ENCODE results near the gene PPP4R2. TPM values are rescaled to one million over a fixed set of nuclear protein-coding genes. Genes with fewer than 3 reads are reported as not detected.

The PPP4R2 gene
- total RNA-seq, 1 experiment from 2014 or later, result 63.2 TPM

DNA sequence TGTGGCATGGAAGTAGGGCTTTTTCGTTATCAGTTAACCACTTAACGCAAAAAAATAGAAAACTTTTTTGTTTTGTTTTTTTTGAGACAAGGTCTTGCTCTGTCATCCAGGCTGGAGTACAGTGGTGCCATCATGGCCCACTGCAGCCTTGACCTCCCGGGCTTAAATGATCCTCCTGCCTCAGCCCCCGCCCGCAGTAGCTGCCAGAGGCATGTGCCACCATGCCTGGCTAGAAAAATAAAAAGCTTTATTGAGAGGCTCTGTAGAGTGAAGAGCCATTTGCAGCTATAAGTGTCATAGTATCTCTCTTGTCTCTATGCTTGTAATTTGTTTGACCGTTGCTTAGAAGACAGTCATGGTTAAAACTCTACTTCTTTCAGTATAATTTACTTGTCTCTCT, 13.5 kb downstream of the PPP4R2 start:
- POLR2A ChIA-PET (ENCODE audit: unreplicated experiment), result no interaction called here
- BruUV-seq (replicated peaks), result no TSS peak
- CTCF ChIA-PET, result no interaction called here

DNA sequence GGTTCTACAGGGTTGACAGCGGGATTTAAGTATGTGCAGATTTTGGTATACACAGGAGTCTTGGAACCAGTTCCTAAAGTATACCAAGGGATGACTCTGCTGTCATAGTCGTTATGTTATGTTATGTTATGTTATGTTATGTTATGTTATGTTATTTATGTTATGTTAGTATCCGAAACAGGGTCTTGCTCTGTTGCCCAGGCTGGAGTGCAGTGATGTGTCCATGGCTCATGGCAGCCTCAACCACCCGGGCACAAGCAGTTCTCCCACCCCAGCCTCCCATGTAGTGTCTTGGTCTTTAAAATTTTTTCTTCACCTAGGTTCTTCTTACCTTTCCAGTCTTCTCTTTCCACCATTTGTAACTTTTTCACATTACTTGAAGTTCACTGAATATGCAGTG, 21.7 kb downstream of the PPP4R2 start:
- no peaks in the 10 kb centered on the region for H3K36me3 ChIP-seq (ENCODE audit: low read depth)
- H3K9me2 ChIP-seq (ENCODE audit: insufficient read depth), result no peaks in the 10 kb centered on the region
- peaks cover 86% of the 10 kb centered on the region for H4K20me1 ChIP-seq (ENCODE audit: insufficient read depth)
- ChIA-PET POLR2A (ENCODE audit: unreplicated experiment) (no interaction called here), CTCF (no interaction called here)
- H3K4me2 ChIP-seq, result no peak overlapping the region
- H2AFZ ChIP-seq, result no peak overlapping the region
- TF ChIP-seq, protein P1, sequence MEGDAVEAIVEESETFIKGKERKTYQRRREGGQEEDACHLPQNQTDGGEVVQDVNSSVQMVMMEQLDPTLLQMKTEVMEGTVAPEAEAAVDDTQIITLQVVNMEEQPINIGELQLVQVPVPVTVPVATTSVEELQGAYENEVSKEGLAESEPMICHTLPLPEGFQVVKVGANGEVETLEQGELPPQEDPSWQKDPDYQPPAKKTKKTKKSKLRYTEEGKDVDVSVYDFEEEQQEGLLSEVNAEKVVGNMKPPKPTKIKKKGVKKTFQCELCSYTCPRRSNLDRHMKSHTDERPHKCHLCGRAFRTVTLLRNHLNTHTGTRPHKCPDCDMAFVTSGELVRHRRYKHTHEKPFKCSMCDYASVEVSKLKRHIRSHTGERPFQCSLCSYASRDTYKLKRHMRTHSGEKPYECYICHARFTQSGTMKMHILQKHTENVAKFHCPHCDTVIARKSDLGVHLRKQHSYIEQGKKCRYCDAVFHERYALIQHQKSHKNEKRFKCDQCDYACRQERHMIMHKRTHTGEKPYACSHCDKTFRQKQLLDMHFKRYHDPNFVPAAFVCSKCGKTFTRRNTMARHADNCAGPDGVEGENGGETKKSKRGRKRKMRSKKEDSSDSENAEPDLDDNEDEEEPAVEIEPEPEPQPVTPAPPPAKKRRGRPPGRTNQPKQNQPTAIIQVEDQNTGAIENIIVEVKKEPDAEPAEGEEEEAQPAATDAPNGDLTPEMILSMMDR (conservative IDR thresholded peaks at IDR 0.05), result no peak
- no peak for TF ChIP-seq EZH2 (IDR thresholded peaks at IDR 0.05; ENCODE audit: low read depth)
- peaks cover 95% of the 10 kb centered on the region for H3K79me2 ChIP-seq (ENCODE audit: low read depth)
- no peaks in the 10 kb centered on the region for H3K27me3 ChIP-seq (ENCODE audit: insufficient read depth, low read depth)
- no peaks in the 10 kb centered on the region for H3K9me3 ChIP-seq (ENCODE audit: insufficient read depth, low read depth)
- no peak overlapping the region for H3K4me3 ChIP-seq
- H3F3A ChIP-seq (ENCODE audit: insufficient read depth, low read depth), result no peaks in the 10 kb centered on the region
- intact Hi-C loops (cut with micrococcal nuclease; ENCODE audit: unreplicated experiment), result no loop called here
- DNase-seq, result no peak
- BruUV-seq (replicated peaks), result no TSS peak
- H3K4me1 ChIP-seq (replicated peaks; ENCODE audit: insufficient read depth), result peaks cover 1% of the 10 kb centered on the region; the same call in 1 of the 2 replicates
- no peak overlapping the region for H3K27ac ChIP-seq

More for the DNA sequence above, 13.5 kb downstream of the PPP4R2 start:
- Histone ChIP-seq H4K20me1 (ENCODE audit: insufficient read depth) (peaks cover 84% of the 10 kb centered on the region), H3K9me3 (ENCODE audit: insufficient read depth, low read depth) (no peaks in the 10 kb centered on the region), H3K4me2 (no peak overlapping the region), H3K36me3 (ENCODE audit: low read depth) (no peaks in the 10 kb centered on the region), H3K9me2 (ENCODE audit: insufficient read depth) (no peaks in the 10 kb centered on the region), H2AFZ (no peak overlapping the region), H3K4me3 (no peak overlapping the region), H3K27me3 (ENCODE audit: insufficient read depth, low read depth) (no peaks in the 10 kb centered on the region), H3K79me2 (ENCODE audit: low read depth) (peaks cover 95% of the 10 kb centered on the region), H3K4me1 (replicated peaks; ENCODE audit: insufficient read depth) (no peaks in the 10 kb centered on the region), H3K27ac (no peak overlapping the region), H3F3A (ENCODE audit: insufficient read depth, low read depth) (0 out of 2 replicates have a peak, but pooled peaks cover 2% of the 10 kb centered on the region)
- intact Hi-C loops (cut with micrococcal nuclease; ENCODE audit: unreplicated experiment), result no loop called here
- no peak for DNase-seq
- TF ChIP-seq EZH2 (IDR thresholded peaks at IDR 0.05; ENCODE audit: low read depth), result no peak
- TF ChIP-seq, protein P1 (conservative IDR thresholded peaks at IDR 0.05), result no peak

DNA sequence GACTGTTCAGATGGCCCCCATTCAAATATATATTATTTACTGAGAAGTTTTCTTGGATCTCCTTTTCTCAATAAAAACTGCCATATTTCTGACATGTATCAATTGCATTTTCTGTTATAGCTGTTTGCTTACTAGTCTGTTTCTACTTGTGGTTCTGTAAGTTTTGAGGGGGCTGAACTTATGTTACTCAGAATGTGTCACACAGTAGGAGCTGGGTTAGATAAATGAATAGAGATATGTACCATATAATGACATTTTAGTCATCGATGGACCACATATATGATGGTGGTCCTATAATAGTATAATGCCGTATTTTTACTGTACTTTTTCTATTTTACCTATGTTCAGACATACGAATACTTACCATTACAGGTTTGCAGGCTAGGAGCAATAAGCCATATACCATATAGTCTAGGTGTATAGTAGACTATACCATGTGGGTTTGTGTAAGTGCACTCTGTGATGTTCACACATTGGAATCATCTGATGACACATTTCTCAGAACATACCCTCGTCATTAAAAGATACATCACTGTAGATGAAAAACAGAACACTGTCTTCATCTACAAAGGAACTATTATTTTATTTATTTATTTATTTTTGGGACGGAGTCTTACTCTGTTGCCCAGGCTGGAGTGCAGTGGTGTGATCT, 22.3 kb downstream of the PPP4R2 start:
- no peak overlapping the region for H3K4me2 ChIP-seq
- CTCF ChIA-PET, result no interaction called here
- TF ChIP-seq EZH2 (IDR thresholded peaks at IDR 0.05; ENCODE audit: low read depth), result no peak
- TF ChIP-seq, protein P1 (conservative IDR thresholded peaks at IDR 0.05), result no peak
- H4K20me1 ChIP-seq (ENCODE audit: insufficient read depth), result peaks cover 84% of the 10 kb centered on the region
- no peaks in the 10 kb centered on the region for H3F3A ChIP-seq (ENCODE audit: insufficient read depth, low read depth)
- no peak overlapping the region for H2AFZ ChIP-seq
- H3K27ac ChIP-seq, result no peak overlapping the region
- peaks cover 7% of the 10 kb centered on the region; the same call in 1 of the 2 replicates for H3K4me1 ChIP-seq (replicated peaks; ENCODE audit: insufficient read depth)
- intact Hi-C loops (cut with micrococcal nuclease; ENCODE audit: unreplicated experiment), result no loop called here
- H3K4me3 ChIP-seq, result no peak overlapping the region
- DNase-seq, result no peak
- no TSS peak for BruUV-seq (replicated peaks)
- POLR2A ChIA-PET (ENCODE audit: unreplicated experiment), result no interaction called here
- no peaks in the 10 kb centered on the region for H3K36me3 ChIP-seq (ENCODE audit: low read depth)
- peaks cover 94% of the 10 kb centered on the region for H3K79me2 ChIP-seq (ENCODE audit: low read depth)
- no peaks in the 10 kb centered on the region for H3K9me3 ChIP-seq (ENCODE audit: insufficient read depth, low read depth)
- no peaks in the 10 kb centered on the region for H3K27me3 ChIP-seq (ENCODE audit: insufficient read depth, low read depth)
- no peaks in the 10 kb centered on the region for H3K9me2 ChIP-seq (ENCODE audit: insufficient read depth)
